Amygdala (tissue), 56 donors: ENCODE results near the gene KRT16.
"Not testable (repeated sequence)": the region's sequence is repeated elsewhere in the genome, so short reads cannot be mapped to it uniquely, and the experiment has no call there.

Experiments
- DNase-seq, 56 donors: peaks; one replicate each; lab custom pipeline; 2025; lab: John Stamatoyannopoulos, UW

Gene KRT16

DNA sequence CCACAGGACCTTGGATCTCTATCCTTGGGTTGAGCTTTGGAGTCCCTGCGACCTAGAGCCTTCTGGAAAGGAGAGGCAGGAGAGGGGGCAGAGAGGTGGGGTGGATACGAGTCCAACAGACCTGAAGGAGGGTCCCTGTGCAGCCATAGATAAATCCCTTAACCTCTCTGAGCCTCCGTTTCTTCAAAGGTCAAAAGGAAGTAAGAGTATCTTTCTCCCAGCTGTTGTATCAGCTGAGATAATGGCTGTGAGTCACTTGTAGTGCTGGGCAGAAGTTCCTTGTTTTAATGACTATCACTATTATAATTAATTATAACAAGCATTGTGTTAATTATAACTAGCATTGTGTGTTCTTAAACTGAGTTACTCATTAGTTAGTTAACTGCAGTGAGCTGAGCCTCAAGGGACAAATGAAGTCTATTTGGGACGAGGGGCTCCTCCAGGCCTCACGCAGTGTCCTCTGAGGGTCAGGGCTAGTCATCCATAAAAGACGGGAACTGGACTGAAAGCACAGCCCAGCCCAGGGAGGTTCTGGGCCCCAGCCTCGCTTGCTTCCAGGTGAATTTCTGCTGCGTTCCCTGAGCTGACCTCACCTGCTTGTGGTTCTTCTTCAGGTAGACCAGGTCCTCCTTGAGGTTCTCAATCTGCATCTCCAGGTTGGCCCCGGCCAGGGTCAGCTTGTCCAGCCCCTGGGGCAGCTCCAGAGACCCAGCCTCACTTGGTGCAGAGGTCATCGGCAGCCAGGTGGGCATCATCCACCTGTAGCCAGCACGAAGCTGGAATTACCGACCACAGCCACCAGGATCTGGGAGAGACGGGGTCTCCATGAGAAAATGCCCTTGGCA, 17.5 kb upstream of the KRT16 start:
- DNase-seq: no peak

DNA sequence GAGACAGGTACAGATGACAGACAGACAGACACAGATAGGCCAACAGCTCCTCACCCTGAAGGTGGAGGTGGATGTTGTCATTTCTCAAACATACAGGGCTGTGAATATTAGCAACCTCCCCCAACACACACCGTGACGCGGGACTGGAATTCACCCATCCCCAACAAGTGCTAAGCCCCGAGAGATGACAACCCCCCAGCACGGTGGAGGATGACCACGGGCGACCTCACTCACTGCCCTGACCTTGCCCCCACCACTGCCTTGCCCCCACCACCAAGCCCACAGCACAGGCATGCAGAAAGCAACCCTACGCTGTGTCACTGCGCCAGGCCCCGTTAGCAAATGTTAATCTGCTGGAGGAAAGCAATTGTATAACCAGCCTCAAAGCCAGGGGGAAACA, 16.7 kb upstream of the KRT16 start:
- DNase-seq: no peak

DNA sequence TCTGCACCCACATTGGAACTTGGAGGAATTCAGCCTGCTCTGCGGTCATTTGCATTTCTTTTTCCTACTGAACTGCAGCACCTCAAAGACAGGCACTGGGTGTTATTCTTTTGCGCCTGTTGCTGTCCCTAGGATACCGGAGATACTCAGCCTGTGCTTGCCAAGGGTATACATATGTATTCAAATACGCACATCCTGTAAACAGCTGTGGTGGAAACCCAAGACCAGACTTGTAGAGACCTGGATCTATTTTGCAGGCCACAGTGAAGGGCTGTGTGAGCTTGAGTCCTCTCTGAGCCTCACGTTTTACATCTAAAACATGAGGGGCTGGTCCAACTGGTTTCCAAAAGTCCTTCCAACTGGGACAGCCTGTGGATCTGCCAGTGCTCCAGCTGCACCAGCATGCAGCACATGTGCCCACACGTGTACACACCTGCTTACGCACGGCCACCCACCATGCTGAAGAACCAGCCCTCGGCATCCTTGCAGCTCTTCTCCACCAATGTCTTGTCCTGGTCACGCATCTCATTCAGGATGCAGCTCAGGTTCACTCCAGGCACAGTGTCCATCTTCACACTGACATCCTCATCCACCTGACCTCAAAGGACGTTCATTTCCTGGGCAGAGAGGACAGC, 16.2 kb upstream of the KRT16 start:
- not testable (repeated sequence) for DNase-seq

DNA sequence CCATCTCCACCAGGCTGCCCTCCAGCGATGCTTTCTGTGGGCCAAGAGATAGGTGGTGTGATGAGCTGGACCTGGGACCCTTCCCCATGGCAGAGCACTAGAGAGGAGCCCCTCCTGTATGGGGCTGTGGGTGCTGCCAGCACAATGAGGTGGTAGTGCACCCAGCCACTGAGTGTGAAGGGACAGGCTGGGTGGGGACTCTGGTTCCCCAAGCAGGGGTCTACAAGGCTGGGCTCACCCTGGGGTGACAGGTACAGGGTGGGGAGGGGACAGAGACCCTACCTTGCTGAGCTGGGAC, 15.5 kb upstream of the KRT16 start:
- DNase-seq: not testable (repeated sequence)

DNA sequence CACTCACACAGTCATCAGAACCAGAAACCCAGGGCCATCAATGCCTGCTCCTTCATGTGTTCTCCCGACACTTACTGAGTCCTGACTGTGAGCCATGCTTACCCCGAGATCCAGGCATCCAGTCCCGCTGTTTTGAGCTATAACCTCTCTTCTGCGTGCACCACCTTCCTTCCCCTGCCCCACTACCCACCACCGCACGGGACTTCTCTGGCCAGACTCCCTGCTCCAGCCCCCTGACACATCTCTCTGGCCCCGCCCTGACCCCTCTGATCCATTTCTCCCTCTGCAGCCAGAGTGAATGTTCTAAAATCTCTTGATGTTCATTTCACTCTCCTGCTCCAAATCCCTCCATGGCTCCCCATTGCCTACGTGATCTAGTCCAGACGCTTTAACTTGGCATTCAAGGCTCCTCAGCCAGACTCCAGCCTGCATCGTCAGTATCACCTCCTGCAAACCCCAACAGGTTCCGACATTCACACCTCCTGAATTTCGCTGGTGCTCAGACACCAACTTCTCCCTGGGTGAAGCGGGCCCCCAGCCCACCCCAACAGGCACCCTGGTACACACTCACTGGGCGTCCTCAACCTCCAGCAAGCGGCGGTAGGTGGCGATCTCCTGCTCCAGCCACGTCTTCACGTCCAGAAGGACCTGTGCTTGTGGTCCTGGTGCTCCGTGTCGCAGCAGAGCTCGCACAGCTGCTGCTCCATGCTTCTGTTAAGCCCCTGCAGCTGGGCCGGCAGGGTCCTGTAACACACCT, 14.9 kb upstream of the KRT16 start:
- no peak for DNase-seq

DNA sequence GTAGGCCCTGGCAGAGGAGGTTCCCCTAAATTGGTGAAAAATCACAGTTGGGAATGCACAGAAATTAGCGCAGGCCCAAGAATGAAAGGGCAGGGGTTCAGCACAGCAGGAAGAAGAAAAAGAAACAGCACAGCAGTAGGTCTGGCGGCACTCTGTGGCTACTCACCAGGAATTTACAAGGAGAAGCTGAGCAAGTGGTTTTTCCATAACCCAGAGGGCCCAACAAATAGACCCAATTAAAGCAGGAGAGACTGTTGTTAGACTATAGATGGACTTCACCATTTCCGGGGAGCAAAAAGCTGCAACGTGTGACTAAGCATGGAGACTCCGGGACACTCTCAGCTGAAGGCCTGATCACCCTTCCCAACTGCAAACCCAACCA, 14.3 kb upstream of the KRT16 start:
- DNase-seq: not testable (repeated sequence)

DNA sequence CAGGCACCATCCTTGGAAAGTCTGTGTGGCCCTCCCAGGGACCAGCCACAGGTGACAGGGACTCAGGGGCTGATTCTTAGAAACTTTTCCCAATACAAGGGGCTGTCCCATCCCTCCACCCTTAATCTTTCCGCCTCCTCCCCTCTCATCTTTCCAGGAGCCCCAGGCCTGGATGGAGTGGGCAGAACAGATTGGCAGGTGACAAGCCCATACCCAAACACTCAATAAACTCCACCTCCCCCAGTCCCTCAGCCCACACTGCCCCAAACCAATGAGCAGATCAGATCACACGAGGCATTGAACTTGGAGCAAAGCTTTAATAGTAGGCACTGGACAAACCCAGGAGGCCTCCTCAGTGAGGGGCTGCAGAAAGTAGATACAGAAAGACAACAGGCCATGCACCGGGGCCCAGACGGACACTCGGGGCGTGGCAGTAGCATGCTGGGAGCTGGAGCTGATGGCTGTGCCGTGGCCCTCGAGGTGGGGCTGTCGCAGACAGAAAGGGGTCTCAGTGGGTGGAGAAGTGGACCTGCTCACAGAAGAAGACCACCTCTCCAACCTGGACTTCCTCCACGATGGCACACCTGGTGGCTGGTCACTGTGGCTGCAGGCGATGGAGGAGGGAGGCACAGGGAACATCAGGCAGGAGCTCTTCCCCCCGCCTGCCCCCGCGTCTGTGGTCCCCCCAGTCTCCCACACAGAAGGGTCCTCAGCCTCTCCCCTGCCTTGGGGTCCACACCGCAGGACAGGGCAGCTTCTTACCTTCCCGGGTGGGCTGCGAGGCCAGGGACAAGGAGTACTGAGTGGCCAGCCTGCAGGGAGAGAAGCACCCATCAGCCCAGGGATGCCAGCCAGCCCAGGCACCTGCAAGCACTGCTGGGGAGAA, 13.7 kb upstream of the KRT16 start:
- DNase-seq: not testable (repeated sequence)

DNA sequence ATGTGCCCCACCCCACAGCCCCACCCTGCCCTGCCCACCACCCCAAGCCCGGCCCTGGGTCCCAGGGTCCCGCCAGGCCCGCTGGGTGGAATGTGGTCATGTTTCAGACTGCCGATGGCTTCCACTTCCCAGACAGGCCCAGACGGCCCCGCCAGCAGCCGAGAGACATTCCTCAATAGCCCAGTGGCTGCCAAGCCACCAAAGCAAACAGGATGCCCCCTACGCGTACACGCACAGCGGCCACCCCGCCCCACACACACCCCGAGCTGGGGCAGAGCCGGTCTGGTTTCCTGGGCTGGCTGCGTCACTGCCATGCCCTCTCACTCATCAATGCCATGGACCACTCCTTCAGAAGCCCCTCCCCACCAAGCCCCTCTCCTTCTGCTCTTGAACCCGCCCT, 13.0 kb upstream of the KRT16 start:
- DNase-seq: no peak

DNA sequence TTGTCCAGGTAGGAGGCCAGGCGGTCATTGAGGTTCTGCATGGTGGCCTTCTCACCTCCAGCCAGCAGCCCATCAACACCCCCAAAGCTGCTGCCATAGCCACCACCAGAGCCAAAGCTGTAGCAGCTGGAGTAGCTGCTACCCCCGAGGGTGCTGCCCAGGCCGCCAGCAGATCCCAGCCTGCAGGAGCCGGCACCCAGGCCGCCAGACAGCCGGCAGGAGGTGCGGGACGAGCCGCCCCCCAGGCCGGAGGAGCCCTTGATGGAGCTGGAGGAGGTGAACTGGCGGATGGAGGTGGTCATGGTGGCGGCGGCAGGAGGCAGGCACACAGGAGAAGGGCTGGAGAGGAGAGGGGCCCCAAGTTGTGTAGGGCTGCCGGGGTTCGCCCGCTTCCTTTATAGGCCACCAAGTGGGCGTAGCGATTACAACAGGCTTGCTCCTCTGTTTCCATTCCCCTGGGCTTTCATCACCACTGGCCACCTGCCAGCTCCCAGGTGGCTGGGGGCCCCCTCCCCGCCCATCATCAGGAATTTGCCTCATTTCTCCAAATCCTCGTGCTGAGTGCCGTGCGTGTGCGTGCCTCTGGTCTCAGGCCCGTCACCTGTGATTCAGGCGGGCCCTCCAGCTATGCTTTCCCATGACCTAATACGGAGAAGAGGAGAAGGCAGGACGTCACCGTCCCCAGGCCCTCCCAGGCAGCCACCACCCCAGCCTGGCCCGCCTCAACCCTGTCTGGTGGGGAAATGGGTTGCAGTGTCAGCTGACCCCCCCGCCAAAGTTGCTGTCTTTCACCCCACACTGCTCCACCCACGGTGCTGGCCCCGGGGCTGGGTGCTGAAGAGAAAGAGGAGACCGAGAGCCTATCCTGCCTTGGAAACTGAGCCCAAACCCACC, 11.9 kb upstream of the KRT16 start, which contains the start of gene KRT17:
Gene KRT17 (minus strand): TSS at position 368 of the 894 bp plus-strand sequence. CDS start 66 bp downstream, at position 302.
- DNase-seq: no peak

DNA sequence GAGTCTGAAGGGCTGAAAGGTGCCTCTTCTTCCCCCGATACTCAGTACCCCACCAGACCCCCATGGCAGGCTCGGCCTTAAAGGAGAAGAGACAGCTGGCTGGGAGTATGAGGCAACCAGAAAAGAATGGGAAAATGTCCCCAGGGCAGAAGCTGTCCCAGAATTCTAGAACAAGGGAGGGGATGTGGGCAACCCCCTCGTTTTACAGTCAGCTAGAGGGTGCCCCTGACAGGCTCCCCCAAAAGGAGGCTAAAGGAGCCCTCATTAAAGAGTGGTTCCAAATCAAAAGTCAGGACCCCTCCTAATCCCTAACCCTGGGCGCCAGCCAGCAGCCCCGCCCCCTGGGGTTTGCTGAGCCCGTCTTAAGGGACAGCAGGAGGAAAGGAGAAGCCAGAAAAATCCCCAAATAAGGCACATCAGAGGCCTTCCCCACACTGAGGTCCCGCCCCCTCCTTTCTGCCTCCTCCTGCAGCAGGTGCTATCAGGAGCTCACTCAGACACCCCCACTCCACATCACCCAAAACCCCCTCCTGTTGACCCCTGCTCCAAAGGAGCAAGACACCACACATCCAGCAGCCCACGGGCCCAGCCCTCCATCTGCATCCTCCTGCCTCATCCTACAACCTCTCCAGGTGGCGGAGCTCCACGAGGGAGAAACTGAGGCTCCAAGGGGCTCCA, 10.8 kb upstream of the KRT16 start:
- not testable (repeated sequence) for DNase-seq

DNA sequence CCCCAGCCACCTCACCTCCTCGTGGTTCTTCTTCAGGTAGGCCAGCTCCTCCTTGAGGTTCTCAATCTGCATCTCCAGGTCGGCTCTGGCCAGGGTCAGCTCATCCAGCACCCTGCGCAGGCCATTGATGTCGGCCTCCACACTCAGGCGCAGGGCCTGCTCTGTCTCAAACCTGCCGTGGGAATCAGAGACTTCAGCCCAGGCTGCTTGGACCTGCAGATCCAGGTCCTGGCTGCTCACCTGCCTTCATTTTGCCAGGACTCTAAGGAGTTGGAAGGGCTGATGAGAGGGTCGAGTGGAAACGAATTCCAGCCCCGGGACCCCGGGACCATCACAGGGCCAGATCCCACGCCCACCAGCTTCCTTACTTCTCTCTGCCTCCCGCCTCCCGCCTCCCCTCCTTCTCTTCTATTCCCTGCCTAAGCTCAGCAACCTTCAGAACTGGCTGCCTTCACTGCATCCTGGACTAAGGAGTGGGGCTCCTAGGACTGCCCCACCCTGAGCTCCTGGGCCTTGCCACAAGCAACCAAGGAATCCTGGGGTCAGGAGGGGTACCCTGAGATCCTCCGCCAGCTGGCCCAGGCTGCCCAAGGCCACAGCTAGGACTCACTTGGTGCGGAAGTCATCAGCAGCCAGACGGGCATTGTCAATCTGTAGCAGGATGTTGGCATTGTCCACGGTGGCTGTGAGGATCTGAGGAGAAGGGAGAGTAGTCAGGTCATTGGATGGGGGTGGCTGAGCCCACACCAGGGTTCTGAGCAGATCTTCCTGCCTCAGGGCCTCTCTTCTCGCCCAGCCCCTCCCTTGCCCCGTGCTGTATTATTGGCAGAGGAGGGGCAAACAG, 10.0 kb upstream of the KRT16 start:
- DNase-seq: not testable (repeated sequence)

DNA sequence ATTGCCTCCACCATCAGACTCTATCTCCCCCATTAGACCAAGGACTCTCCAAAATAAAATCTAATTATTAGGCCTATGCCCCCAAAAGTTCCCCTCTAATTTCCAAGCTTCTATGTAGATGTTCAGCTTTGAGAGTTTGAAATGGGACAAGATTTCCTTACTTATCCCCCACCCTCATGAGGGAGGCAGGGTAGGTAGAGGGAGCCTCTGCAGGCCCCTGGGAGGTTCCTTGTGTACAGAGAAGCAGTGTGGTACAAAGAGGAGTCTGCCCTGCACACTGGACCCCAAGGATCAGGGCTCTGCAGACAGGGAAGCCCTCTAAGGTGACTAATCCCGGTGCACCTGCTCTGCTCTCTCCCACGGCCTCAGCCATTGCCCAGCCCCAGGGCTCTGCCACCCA, 9.3 kb upstream of the KRT16 start:
- no peak for DNase-seq

DNA sequence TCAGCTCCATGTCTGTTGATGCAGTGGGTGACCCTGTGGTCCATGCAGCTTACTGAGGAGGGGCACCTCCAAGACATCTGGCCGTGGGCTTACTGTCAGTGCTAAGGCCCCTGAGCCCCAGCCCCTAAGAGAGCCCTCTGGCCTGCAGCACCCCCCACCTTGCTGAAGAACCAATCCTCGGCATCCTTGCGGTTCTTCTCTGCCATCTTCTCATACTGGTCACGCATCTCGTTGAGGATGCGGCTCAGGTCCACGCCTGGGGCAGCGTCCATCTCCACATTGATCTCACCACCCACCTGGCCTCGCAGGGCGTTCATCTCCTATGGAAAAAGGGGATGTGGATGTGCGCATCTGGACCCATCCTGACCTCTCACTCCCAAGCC, 8.9 kb upstream of the KRT16 start:
- not testable (repeated sequence) for DNase-seq

DNA sequence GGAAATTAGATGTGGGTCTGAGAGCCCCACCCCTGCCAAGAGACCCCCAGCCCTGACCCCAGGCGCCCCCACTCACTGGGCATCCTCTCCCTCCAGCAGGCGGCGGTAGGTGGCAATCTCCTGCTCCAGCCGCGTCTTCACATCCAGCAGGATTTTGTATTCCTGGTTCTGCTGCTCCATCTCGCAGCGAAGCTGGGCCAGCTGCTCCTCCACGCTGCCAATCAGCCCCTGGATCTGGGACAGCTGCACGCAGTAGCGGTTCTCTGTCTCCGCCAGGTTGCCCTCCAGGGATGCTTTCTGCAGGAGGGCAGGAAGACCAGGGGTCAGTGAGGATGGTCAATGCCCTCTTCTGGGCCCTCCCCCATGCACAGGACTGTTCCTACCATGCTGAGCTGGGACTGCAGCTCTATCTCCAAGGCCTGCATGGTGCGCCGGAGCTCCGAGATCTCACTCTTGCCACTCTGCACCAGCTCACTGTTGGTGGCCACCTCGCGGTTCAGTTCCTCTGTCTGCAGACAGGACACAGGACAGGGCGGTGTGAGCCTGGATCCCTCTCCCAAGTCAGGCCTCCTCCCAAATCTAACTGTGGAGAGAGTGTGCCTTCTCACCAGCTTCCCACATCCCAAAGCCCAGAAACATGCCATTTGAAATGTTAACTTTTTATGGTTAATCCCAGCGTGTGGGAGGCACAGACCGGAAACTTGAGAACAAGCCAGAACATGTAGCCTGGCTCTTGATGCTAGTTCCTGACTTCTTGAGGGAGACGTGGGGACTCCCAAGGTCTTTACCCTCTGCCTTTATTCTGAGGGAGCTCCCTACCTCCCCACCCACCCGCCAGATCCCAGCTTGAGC, 8.2 kb upstream of the KRT16 start:
- DNase-seq: no peak

DNA sequence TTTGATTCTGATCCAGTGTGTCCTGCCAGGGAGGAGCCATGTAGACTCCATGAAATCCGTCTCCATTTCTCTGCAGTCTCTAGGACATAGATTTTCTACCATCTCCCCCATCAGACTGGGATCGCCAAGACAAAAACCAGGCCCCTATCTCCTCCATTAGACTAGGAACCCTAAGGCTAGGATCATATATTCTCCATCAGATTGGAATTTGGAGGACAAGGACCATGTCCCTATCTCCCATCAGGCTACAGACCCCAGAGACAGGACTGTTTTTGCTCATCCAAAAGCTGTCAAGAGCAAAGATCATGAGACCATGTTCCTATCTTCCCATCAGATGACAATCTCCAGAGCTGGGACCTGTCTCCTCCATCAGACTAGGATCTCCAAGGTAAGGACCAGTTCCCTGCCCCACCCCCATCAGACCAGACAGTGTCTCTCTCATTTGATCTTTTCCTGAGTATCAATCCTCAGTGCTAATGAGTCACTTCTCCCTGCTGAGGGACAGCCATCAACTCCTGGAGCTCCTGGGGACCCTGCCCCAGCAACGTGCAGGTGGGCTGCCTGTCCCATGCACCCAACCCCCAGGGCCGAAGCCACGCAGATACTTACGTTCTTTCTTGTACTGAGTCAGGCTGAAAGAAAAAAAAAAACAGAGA, 7.5 kb upstream of the KRT16 start:
- DNase-seq: not testable (repeated sequence)
